ENCODE results near the gene TMEM178A.

TMEM178A gene

GRCh38 chr2:39757156-39757555, 91.4 kb downstream of the TMEM178A start:
- Mint-ChIP-seq H3K27me3 (no peaks in the 10 kb centered on the region), H3K36me3 (peaks cover 46% of the 10 kb centered on the region), H3K4me1 (ENCODE audit: low read depth) (no peaks in the 10 kb centered on the region), H3K4me3 (no peak overlapping the region), H3K9me3 (ENCODE audit: low read depth) (no peaks in the 10 kb centered on the region), H3K27ac (no peak overlapping the region)

- no peak overlapping the region for H3K27ac Mint-ChIP-seq
- H3K27me3 Mint-ChIP-seq = no peaks in the 10 kb centered on the region
- H3K4me1 Mint-ChIP-seq (ENCODE audit: low read depth) = no peaks in the 10 kb centered on the region
- H3K4me3 Mint-ChIP-seq = no peak overlapping the region
- H3K9me3 Mint-ChIP-seq (ENCODE audit: low read depth) = no peaks in the 10 kb centered on the region
- peaks cover 42% of the 10 kb centered on the region for H3K36me3 Mint-ChIP-seq
Measured at GRCh38 chr2:39762448-39762847, 96.7 kb downstream of the TMEM178A start.
